Cardiac muscle cell (in vitro differentiated cells and primary cell): ENCODE data around the gene ARHGEF12. TPM values are rescaled to one million over a fixed set of nuclear protein-coding genes. Genes with fewer than 3 reads are reported as not detected.

Source experiments
- DNase-seq, 2 donors: peaks; one replicate each; pipeline versions ENCODE4 v3.0.0 to v3.0.0-alpha.2; 2010 to 2017; ENCODE audit warnings: low read depth in 1 of 2, low spot score in 1 of 2
- H3K27ac ChIP-seq: fragments of 200-600 bp; sonication (generic); 2 replicates; pipeline ENCODE4 v1.5.1; 2016
- H3K27me3 ChIP-seq: fragments of 200-600 bp; sonication (generic); 2 replicates; pipeline ENCODE4 v1.6.0; 2016; ENCODE audit warnings: control low read depth
- H3K36me3 ChIP-seq: fragments of 200-600 bp; sonication (generic); 2 replicates; pipeline ENCODE4 v1.5.1; 2016; ENCODE audit warnings: control low read depth
- H3K4me1 ChIP-seq: fragments of 200-600 bp; sonication (generic); 2 replicates; pipeline ENCODE4 v1.8.1; 2017; ENCODE audit warnings: low read depth, mild to moderate bottlenecking, mixed run types
- H3K4me3 ChIP-seq: fragments of 200-600 bp; sonication (generic); 2 replicates; pipeline ENCODE4 v1.5.1; 2016; ENCODE audit warnings: mild to moderate bottlenecking
- H3K9me3 ChIP-seq: fragments of 200-600 bp; sonication (generic); 2 replicates; pipeline ENCODE4 v1.5.1; 2017; ENCODE audit warnings: low read depth, mild to moderate bottlenecking, control low read depth
- polyA plus RNA-seq: library from polyadenylated mRNA; unstranded; fragments of >200 nt; fragmentation: Nextera tagmentation; extraction: Ambion mirVana; gene quantifications from 2 replicates; pipeline ENCODE4 v1.2.1, GENCODE V29; 2016
- total RNA-seq: library from RNA; depleted of rRNA; stranded (reverse); fragments of >200 nt; gene quantifications from 2 replicates; pipeline ENCODE4 v1.2.3, GENCODE V29; 2016
- TF ChIP-seq, protein P1 (sequence below): IDR thresholded peaks from 2 replicates; pipeline ENCODE4 v1.5.1; 2012; ENCODE audit warnings: low read depth, mild to moderate bottlenecking, low read length

Gene ARHGEF12
- total and polyA plus RNA-seq, 2 experiments from 2014 or later: 21.7 to 43.4 TPM

DNA sequence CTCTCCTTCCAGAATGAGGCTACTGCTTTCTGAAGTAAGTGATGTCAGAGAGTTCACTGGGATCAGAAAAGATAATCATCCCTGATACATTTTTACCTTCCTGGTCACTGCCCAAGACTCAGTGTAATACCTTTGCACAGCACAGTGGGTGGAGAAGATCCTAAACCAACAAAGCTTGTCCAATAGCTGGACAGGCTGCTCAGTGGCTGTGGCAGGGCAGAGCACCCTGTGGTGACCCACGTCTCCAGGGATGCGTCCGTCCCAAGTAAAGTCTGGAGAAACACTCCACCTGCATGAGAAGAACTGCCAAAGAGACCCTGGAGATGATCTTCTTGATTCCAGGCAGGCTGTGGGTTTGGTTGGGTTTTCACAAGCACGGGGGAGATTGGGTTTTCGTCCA is 42.1 kb upstream of the ARHGEF12 start:
- H3K36me3 ChIP-seq: no peaks in the 10 kb centered on the region
- no peak for DNase-seq
- no peak overlapping the region for H3K27ac ChIP-seq
- no peak overlapping the region for H3K4me3 ChIP-seq
- no peaks in the 10 kb centered on the region for H3K4me1 ChIP-seq
- H3K27me3 ChIP-seq: peaks cover 63% of the 10 kb centered on the region
- TF ChIP-seq, protein P1, sequence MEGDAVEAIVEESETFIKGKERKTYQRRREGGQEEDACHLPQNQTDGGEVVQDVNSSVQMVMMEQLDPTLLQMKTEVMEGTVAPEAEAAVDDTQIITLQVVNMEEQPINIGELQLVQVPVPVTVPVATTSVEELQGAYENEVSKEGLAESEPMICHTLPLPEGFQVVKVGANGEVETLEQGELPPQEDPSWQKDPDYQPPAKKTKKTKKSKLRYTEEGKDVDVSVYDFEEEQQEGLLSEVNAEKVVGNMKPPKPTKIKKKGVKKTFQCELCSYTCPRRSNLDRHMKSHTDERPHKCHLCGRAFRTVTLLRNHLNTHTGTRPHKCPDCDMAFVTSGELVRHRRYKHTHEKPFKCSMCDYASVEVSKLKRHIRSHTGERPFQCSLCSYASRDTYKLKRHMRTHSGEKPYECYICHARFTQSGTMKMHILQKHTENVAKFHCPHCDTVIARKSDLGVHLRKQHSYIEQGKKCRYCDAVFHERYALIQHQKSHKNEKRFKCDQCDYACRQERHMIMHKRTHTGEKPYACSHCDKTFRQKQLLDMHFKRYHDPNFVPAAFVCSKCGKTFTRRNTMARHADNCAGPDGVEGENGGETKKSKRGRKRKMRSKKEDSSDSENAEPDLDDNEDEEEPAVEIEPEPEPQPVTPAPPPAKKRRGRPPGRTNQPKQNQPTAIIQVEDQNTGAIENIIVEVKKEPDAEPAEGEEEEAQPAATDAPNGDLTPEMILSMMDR: no peak
- H3K9me3 ChIP-seq: no peaks in the 10 kb centered on the region

DNA sequence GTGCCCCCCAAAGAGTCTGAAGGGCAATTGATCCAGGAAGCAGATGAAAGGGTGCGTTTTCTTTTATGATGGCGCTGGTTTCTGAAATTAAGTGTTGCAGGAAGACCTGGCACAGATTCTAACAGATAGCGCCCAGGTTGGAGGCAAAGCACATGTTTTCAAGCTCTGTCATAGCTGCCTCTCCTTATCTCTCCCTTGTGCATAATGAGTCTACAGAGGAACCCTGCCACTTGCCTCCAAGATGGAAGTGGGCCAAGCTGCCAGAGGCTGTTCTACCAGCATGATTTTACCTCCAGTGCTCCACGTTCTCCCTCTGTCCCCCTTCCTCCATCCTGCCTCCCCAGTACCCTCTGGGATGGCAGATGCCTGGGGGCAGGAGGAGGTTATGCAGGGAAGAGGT is 41.1 kb upstream of the ARHGEF12 start:
- Histone ChIP-seq H3K4me1 (no peaks in the 10 kb centered on the region), H3K9me3 (no peaks in the 10 kb centered on the region), H3K27me3 (peaks cover 53% of the 10 kb centered on the region), H3K27ac (no peak overlapping the region), H3K36me3 (no peaks in the 10 kb centered on the region), H3K4me3 (no peak overlapping the region)
- no peak for DNase-seq
- TF ChIP-seq, protein P1: no peak

DNA sequence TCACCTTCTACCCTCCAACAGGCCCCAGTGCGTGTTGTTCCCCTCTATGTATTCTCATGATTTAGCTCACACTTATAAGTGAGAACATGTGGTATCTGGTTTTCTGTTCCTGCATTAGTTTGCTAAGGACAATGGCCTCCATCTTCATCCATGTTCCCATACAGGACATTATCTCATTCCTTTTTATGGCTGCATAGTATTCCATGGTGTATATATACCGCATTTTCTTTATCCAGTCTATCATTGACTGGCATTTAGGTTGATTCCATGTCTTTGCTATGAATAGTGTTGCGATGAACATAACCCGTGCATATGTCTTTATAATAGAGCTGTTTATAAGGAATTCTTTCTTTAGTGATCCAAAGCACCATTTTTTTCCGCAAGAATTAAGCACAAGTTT is 39.7 kb upstream of the ARHGEF12 start:
- H3K27ac ChIP-seq: no peak overlapping the region
- H3K27me3 ChIP-seq: peaks cover 41% of the 10 kb centered on the region
- no peak for DNase-seq
- no peak overlapping the region for H3K4me3 ChIP-seq
- TF ChIP-seq, protein P1: no peak
- no peaks in the 10 kb centered on the region for H3K4me1 ChIP-seq
- H3K9me3 ChIP-seq: no peaks in the 10 kb centered on the region
- H3K36me3 ChIP-seq: no peaks in the 10 kb centered on the region

DNA sequence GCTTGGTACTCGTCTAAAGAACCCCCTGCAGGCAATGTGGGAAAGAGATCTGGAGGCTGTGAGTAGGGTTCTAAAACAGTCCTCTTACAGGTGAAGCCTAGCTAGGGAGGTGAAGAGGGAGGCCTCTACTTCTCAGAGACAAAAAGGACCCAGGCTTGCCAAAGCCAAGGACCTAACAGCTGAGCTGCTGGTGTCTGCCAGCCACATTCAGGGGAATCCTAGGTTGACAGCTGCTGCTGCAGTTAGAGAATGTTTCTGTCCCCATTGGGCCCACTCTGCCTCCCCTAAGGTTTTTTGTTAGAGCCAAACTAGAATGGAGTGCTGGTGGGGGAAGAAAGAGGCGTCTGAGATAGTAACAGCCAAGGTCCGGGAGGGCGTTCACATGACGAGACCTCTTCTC is 37.8 kb upstream of the ARHGEF12 start:
- no peak overlapping the region for H3K4me3 ChIP-seq
- peaks cover 23% of the 10 kb centered on the region for H3K27me3 ChIP-seq
- DNase-seq: no peak
- H3K36me3 ChIP-seq: no peaks in the 10 kb centered on the region
- H3K4me1 ChIP-seq: no peaks in the 10 kb centered on the region
- no peak overlapping the region for H3K27ac ChIP-seq
- H3K9me3 ChIP-seq: no peaks in the 10 kb centered on the region
- TF ChIP-seq, protein P1: no peak

DNA sequence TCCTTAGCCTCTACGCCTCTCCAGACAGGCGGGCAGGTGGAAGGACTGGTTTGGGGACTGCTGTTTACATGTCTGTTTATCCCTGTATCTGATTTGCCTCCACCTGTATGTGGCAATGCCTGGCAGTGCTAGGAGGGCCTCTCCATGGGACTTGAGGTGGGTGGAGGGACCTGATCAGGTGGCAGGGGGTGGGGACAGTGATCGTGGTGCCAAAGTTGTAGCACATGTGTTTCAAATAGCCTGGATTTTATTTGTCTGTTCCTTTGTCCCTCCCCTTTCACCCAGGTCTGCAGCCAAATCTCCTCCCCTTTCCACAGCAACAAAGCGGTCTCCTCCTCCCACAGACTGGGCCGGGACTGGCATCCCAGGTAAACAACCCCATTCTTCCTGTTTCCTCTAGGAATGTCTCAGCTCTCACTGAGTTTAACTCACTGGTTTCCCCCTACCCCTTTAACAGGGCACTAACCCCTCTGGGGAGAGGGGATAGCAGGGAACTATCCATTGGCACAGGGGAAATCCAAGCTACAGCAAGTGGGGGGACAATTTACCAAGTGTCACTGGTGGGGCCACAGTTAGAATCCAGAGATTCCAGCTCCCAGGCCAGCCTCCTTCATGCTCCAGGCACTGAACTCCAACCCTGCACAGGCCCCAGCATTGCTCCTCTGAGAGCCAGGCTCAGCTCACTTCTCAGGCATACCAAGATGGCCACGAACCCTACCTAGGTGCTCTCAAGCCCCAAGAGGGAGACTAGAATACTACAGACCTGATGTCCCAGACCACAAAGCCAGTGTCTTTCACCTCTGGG is 34.0 kb upstream of the ARHGEF12 start:
- Histone ChIP-seq H3K9me3 (no peaks in the 10 kb centered on the region), H3K27me3 (peaks cover 7% of the 10 kb centered on the region), H3K27ac (no peak overlapping the region), H3K4me1 (no peaks in the 10 kb centered on the region), H3K4me3 (no peak overlapping the region), H3K36me3 (no peaks in the 10 kb centered on the region)
- DNase-seq: no peak
- TF ChIP-seq, protein P1: no peak
